HUDEP-2 (cell line): ENCODE results near the gene RALGPS1.

Experiments
- DNase-seq, 76 experiments: peaks; one replicate each; lab custom pipeline; 2025; ENCODE audit not compliant: unreplicated experiment in 76 of 76; lab: John Stamatoyannopoulos, UW

RALGPS1 gene

GRCh38 chr9:126952205-126952977 is 37.8 kb downstream of the RALGPS1 start:
- no peak for DNase-seq

GRCh38 chr9:126953041-126953809 is 38.6 kb downstream of the RALGPS1 start:
- DNase-seq = no peak

- no peak for DNase-seq
Observed at GRCh38 chr9:126955811-126956210, 41.2 kb downstream of the RALGPS1 start.

- no peak for DNase-seq
Observed at GRCh38 chr9:126956917-126957686, 42.5 kb downstream of the RALGPS1 start.

GRCh38 chr9:126957687-126958053 is 43.1 kb downstream of the RALGPS1 start:
- DNase-seq = no peak

GRCh38 chr9:126959336-126959735 is 44.8 kb downstream of the RALGPS1 start:
- DNase-seq = no peak

GRCh38 chr9:126959917-126960316 is 45.3 kb downstream of the RALGPS1 start:
- DNase-seq = no peak

- no peak for DNase-seq
Observed at GRCh38 chr9:126962336-126962735, 47.8 kb downstream of the RALGPS1 start.

- DNase-seq = no peak
Observed at GRCh38 chr9:126965077-126965476, 50.5 kb downstream of the RALGPS1 start.

GRCh38 chr9:126965541-126966428 is 51.2 kb downstream of the RALGPS1 start:
- DNase-seq = peak in 33 of 76 experiments; percentile 4 to 48 (median 12)

- no peak for DNase-seq
Observed at GRCh38 chr9:126971261-126971660, 56.7 kb downstream of the RALGPS1 start.

- no peak for DNase-seq
Observed at GRCh38 chr9:126973651-126974529, 59.3 kb downstream of the RALGPS1 start.

- DNase-seq = no peak
Observed at GRCh38 chr9:126974594-126974993, 60.0 kb downstream of the RALGPS1 start.

- DNase-seq = no peak
Observed at GRCh38 chr9:126975327-126976220, 61.0 kb downstream of the RALGPS1 start.

GRCh38 chr9:126979461-126979860 is 64.9 kb downstream of the RALGPS1 start:
- no peak for DNase-seq

GRCh38 chr9:126980231-126980630 is 65.6 kb downstream of the RALGPS1 start:
- no peak for DNase-seq

- no peak for DNase-seq
Observed at GRCh38 chr9:126981218-126981617, 66.6 kb downstream of the RALGPS1 start.

- no peak for DNase-seq
Observed at GRCh38 chr9:126982215-126983002, 67.8 kb downstream of the RALGPS1 start.
